Skin epidermis (tissue), 12 donors: Measurements from ENCODE around the gene RHBDF2.
A peak's percentile ranks its signal among the peaks of the same experiment; 100 is the strongest.
"Not testable (repeated sequence)": the region's sequence is repeated elsewhere in the genome, so short reads cannot be mapped to it uniquely, and the experiment has no call there.

ENCODE experiments used
- H3K27ac ChIP-seq, 21 experiments: fragments of 200-600 bp; sonication (generic) in 11 of 21; one replicate each; pipeline ENCODE4 v1.5.0; 2020; ENCODE audit warnings: mild to moderate bottlenecking in 3 of 21, inconsistent platforms in 2 of 21, moderate library complexity in 2 of 21
- H3K4me3 ChIP-seq, 7 experiments: fragments of 200-600 bp; sonication (generic) in 2 of 7; one replicate each; pipeline ENCODE4 v1.5.0; 2020; ENCODE audit warnings: inconsistent platforms in 2 of 7, mild to moderate bottlenecking in 2 of 7, moderate library complexity in 1 of 7

RHBDF2 gene

DNA sequence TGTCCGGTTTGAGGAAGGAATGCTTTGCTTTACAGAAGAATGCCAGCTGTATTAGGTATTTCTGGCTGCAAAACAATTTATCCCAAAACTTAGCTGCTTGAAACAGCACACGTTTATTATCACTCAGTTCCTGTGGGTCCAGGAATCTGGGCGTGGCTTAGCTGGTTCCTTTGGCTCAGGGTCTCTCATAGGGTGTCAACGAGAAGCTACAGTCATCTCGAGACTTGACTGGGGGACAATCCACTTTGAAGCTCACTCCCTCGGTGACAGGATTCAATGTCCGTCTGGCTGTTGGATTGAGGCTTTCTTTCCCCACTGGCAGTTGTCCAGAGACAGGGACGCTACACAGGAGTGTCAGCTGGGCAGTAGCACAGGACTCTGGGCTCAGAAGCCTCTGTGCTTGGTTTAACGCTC, 9.6 kb upstream of the RHBDF2 start:
- Histone ChIP-seq H3K27ac (no peak overlapping the region), H3K4me3 (no peak overlapping the region)

DNA sequence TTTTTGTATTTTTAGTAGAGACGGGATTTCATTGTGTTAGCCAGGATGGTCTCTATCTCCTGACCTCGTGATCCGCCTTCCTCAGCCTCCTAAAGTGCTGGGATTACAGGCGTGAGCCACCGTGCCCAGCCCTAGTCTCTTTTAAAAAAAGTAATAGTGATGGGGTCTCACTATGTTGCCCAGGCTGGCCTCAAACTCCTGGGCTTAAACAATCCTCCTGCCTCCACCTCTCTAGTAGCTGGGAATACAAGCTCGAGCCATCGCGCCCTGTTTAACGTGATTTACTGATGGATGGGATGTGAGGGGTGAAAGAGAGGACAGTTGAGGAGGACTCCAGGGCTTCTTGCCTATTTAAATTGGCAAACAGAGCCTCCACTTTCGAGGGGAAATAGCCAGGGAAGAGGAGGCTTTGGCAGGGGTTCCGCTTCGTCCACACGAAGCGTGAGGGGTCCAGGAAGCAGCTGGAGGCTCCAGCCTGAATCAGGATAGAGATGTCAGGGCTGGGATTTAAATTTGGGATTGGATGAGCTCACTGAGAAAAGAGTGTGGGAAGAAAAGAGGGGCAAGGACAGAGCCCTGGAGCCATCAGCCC, 7.3 kb upstream of the RHBDF2 start:
- H3K4me3 ChIP-seq, H3K27ac ChIP-seq: not testable (repeated sequence)

DNA sequence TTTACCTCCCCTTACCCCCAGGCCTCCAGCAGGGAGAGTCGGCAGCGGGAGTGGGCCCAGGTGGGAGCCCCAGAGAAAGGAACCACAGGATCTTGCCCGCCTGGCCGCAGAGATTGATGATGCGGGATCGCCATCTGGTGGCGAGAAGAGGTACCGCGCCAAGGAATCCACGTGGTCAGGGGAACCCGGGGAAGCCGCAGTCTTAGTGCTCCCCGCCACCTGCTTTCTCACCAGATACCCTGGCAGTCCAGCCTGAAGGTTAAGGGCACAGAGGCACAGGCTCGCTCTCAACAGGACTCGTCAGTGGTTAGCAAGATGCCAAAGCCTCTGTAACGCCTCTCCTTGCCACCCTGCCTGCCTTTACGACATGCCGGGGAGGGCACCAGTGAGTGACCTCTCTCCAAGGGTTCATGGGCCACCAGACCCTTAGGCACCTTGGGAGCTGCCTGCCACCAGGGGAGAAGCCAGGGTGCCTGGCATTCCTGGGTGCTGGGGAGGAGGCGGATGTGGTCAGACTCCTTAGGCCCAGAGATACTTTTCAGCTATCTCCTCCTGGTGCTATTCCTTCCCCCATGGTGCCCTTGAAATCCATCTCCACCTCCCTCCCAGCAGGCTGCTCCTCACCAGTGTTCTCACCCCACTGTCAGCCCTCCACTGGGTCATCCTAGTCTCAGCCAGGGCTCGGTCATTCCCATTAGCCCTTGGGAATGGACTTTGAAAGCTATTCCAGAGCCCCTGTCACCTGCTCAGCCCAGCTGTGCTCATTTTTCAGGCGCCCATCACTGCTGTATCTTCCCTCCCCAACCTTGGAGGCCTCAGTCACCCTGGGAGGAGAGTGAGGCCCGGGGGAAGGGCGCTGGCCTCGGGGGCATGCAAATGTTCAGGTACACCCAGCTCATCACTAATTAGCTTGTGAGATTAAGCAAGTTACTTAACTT, 5.5 kb upstream of the RHBDF2 start:
- no peak overlapping the region for H3K4me3 ChIP-seq
- no peak overlapping the region for H3K27ac ChIP-seq

GRCh38 chr17:76504117-76504516, 2.9 kb upstream of the RHBDF2 start:
- no peak overlapping the region for H3K27ac ChIP-seq
- H3K4me3 ChIP-seq, result no peak overlapping the region

- Histone ChIP-seq H3K27ac (peak overlapping the region in 8 of 21 experiments; percentile 31 to 92 (median 90)), H3K4me3 (no peak overlapping the region)
Measured at GRCh38 chr17:76502341-76503211, 1.4 kb upstream of the RHBDF2 start.

GRCh38 chr17:76501827-76502307, 644 bp upstream of the RHBDF2 start:
- H3K27ac ChIP-seq, result peak overlapping the region; percentile 31 to 96 (median 90)
- peak overlapping the region; percentile 61 to 86 (median 70) for H3K4me3 ChIP-seq

GRCh38 chr17:76500747-76501017, 541 bp downstream of the RHBDF2 start:
- peak overlapping the region; percentile 61 to 86 (median 70) for H3K4me3 ChIP-seq
- peak overlapping the region; percentile 74 to 96 (median 90) for H3K27ac ChIP-seq

GRCh38 chr17:76500074-76500746, 1.0 kb downstream of the RHBDF2 start:
- H3K4me3 ChIP-seq, result peak overlapping the region; percentile 61 to 86 (median 70)

GRCh38 chr17:76499267-76499667, 2.0 kb downstream of the RHBDF2 start:
- peak overlapping the region in 20 of 21 experiments; percentile 22 to 96 (median 90) for H3K27ac ChIP-seq
- peak overlapping the region in 5 of 7 experiments; percentile 69 to 86 (median 75) for H3K4me3 ChIP-seq

More at GRCh38 chr17:76500074-76500746, 1.0 kb downstream of the RHBDF2 start:
- peak overlapping the region; percentile 74 to 96 (median 90) for H3K27ac ChIP-seq

GRCh38 chr17:76498876-76499251, 2.4 kb downstream of the RHBDF2 start:
- Histone ChIP-seq H3K4me3 (peak overlapping the region in 3 of 7 experiments; percentile 70 to 85 (median 75)), H3K27ac (peak overlapping the region in 16 of 21 experiments; percentile 24 to 96 (median 90))

DNA sequence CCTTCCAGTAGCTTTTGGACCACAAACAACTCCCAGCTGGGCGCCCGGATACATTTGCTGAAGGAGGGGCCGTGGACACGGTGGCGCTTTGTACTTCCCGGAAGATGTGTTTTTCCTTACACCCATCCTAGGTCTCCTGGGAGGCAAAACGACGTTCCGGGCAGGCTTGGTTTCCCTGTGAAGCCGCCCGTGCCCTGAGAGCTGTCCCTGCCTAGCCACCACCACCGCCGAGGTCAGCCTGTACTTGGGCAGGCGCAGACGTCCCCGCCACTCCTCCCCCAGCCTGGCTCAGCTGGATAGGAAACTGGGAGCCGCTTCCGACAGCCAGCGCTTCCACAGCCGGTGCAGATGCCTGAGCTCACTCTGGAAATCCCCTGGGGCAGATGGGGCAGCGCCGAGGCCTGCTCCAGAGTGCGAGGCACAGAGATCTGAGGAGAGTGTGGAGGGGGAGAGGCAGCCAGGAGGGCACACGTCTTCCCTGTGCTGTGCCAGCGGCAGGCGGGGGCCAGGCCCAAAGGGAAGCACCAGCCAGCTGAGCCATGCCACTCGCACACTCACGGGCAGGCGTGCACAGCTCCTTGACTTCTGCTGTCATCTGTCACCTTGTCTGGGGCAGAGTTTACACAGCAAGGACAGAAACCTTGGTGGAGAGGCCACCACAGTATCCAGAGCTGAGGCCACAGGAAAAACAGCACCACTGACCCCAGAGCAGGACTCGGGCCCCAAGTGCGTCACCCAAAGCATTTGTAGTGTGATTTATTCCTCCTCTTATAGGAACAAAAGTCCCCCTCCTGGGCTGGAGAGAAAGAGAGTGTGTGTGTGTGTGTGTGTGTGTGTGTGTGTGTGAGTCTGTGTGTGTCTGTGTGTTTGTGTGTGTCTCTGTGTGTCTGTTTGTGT, 3.0 kb downstream of the RHBDF2 start:
- Histone ChIP-seq H3K4me3 (peak overlapping the region in 3 of 7 experiments; percentile 1 to 11 (median 7)), H3K27ac (peak overlapping the region in 20 of 21 experiments; percentile 1 to 96 (median 90))

DNA sequence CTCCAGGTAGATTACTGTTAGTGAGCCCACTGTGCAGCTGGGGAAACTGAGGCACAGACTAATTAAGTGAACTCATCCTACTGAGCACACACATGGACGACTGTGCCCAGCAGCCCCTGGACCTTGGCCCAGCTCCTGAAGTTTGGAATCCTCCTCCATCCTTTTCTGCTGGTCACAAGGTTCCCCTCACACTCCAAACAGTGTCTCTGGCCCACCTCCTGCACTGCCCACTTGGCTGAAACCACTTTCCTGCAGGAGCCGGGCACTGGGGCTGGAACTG, 3.6 kb downstream of the RHBDF2 start:
- Histone ChIP-seq H3K27ac (peak overlapping the region in 18 of 21 experiments; percentile 1 to 96 (median 90)), H3K4me3 (peak overlapping the region in 3 of 7 experiments; percentile 1 to 11 (median 7))

DNA sequence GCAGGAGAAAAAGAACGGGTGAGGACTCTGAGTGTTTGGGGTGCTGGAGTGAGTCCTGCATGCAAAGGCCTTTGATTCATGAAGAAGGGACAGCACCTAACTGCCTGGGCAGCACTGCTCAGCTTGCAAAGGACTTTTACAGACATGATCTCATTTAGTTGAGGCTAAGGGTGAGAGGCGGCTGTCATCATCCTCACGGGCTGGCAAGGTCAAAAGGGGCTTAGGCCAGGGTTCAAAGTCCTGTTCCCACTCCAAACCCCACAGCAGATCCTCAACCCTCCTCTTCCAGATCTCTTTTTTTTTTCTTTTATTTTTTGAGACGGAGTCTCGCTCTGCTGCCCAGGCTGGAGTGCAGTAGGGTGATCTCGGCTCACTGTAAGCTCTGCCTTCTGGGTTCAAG, 4.8 kb downstream of the RHBDF2 start:
- Histone ChIP-seq H3K4me3 (no peak overlapping the region), H3K27ac (peak overlapping the region in 1 of 21 experiments; percentile 92)

DNA sequence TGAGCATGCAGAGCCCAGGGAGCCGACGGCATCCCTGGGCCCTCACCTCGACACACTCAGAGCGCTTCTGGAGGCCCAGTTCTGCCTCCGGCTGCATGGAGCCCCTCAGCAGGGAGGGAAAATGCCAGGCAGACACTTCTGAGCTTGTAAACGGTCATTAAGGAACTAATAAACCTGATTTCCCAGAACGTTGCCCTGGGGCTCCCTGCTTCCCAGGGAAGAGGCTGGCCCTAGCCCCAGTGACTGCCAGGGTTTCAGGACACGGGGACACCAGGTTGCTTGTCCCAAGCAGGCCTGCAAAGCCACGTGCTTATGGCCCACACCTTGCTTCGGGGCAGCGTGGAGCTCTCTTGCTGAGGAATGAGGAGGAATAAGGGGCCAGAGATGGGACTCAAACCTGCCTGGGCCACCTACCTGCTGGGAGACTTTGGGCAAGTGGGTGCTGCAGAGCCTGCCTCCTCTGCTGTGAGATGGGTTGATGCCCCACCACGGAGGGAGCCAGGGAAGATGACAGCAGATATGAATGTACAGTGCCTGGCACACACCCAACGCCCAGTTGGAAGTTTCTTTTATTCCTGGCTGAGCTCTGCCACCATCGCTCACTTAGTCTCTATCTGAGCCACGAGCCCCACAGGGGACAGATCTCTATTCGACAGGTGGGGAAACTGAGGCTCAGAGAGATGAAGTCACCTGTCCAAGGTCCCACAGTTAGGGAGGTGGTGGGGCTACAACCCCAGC, 5.4 kb downstream of the RHBDF2 start:
- Histone ChIP-seq H3K27ac (peak overlapping the region in 2 of 21 experiments; percentile 16 to 31), H3K4me3 (no peak overlapping the region)

DNA sequence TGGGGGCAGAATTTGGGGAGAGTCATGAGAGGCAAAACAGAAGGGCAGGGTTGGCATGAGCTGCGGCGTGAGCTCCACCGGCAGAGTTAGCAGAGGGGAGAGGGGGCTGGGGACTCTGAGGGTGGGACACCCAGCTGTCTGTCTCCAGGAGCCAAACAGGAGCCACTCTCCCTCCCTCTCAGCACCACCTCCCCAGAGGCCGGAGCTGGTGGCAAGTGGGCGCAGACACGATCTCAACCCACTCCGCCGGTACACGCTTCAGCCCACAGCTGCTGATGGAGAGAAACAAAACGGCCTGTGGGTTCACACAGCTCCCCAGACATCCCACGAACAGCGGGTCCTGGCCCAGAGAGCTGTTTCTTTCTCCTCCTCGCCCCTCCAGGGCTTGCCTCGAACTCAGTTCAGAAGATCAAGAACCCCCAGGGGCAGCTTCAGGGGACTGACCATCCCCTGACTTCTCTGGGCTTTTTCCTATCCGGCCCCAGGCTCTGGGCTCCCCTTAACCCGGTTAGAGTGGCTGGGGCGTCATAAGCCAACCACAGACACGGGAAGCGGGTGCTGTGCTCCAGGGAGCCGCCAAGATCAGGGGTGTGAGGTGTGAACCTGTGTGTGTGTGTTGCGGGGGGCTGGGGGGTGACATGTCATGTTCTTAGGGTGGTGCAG, 7.6 kb downstream of the RHBDF2 start:
- Histone ChIP-seq H3K27ac (peak overlapping the region; percentile 26 to 94 (median 83)), H3K4me3 (peak overlapping the region in 4 of 7 experiments; percentile 3 to 10 (median 8))

GRCh38 chr17:76492989-76493501, 8.2 kb downstream of the RHBDF2 start:
- Histone ChIP-seq H3K4me3 (peak overlapping the region in 5 of 7 experiments; percentile 4 to 10 (median 8)), H3K27ac (peak overlapping the region; percentile 26 to 94 (median 83))
